BJ (cell line): ENCODE data around the gene ZMYM4. TPM values are rescaled to one million over a fixed set of nuclear protein-coding genes. Genes with fewer than 3 reads are reported as not detected.

Source experiments
- CTCF ChIA-PET: fragments of 350-600 bp; formaldehyde crosslinking; extraction: SDS; loops from one replicate; lab custom pipeline; 2021; ENCODE audit warnings: antibody characterized with exemption, inconsistent platforms; lab: Yijun Ruan, JAX
- POLR2A ChIA-PET: fragments of 300-600 bp; sonication (Branson Sonifier 250); formaldehyde crosslinking; extraction: SDS; loops from one replicate; lab custom pipeline; 2021; ENCODE audit warnings: antibody characterized with exemption; lab: Charles Lee
- DNase-seq: peaks from one replicate; pipeline ENCODE4 v3.0.0-alpha.2; 2011; ENCODE audit warnings: low read depth
- H3K27me3 ChIP-seq: 2 replicates; pipeline ENCODE4 v1.6.0; 2011; ENCODE audit warnings: low read length; ENCODE audit not compliant: control insufficient read depth, insufficient read depth
- H3K36me3 ChIP-seq: 2 replicates; pipeline ENCODE4 v1.5.1; 2011; ENCODE audit warnings: low read length; ENCODE audit not compliant: control insufficient read depth, insufficient read depth
- H3K4me3 ChIP-seq: 2 replicates; pipeline ENCODE4 v1.5.1; 2011; ENCODE audit warnings: low read depth, mild to moderate bottlenecking, control low read depth, low read length
- polyA plus RNA-seq: library from polyadenylated mRNA; depleted of rRNA; stranded (reverse); fragments of >200 nt; gene quantifications from 2 replicates; pipeline ENCODE4 v1.2.3, GENCODE V29; 2011
- TF ChIP-seq, protein P1 (sequence below): IDR thresholded peaks from 2 replicates; pipeline ENCODE4 v1.5.1; 2011; ENCODE audit warnings: low read depth, mild to moderate bottlenecking, control low read depth, inconsistent platforms, low read length, moderate library complexity; ENCODE audit not compliant: insufficient read depth

The ZMYM4 gene
- polyA plus RNA-seq, 1 experiment: 19.2 TPM

DNA sequence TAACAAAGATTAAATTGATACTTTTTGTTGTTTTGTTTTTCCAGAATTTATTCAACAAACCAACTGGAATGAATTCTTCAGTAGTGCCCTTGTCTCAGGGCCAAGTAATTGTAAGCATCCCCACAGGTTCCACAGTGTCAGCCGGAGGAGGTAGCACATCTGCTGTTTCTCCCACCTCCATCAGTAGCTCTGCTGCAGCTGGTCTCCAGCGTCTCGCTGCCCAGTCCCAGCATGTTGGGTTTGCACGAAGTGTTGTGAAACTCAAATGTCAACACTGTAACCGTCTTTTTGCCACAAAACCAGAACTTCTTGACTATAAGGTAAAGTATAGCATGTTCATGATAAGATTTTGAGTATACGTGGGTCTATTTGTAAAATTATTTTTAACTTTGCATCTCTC is 118.5 kb downstream of the ZMYM4 start:
- no peak overlapping the region for H3K4me3 ChIP-seq
- DNase-seq: no peak
- H3K36me3 ChIP-seq: peaks cover 6% of the 10 kb centered on the region
- POLR2A ChIA-PET: no interaction called here
- no peaks in the 10 kb centered on the region for H3K27me3 ChIP-seq
- TF ChIP-seq, protein P1, sequence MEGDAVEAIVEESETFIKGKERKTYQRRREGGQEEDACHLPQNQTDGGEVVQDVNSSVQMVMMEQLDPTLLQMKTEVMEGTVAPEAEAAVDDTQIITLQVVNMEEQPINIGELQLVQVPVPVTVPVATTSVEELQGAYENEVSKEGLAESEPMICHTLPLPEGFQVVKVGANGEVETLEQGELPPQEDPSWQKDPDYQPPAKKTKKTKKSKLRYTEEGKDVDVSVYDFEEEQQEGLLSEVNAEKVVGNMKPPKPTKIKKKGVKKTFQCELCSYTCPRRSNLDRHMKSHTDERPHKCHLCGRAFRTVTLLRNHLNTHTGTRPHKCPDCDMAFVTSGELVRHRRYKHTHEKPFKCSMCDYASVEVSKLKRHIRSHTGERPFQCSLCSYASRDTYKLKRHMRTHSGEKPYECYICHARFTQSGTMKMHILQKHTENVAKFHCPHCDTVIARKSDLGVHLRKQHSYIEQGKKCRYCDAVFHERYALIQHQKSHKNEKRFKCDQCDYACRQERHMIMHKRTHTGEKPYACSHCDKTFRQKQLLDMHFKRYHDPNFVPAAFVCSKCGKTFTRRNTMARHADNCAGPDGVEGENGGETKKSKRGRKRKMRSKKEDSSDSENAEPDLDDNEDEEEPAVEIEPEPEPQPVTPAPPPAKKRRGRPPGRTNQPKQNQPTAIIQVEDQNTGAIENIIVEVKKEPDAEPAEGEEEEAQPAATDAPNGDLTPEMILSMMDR: no peak
- CTCF ChIA-PET: no interaction called here

DNA sequence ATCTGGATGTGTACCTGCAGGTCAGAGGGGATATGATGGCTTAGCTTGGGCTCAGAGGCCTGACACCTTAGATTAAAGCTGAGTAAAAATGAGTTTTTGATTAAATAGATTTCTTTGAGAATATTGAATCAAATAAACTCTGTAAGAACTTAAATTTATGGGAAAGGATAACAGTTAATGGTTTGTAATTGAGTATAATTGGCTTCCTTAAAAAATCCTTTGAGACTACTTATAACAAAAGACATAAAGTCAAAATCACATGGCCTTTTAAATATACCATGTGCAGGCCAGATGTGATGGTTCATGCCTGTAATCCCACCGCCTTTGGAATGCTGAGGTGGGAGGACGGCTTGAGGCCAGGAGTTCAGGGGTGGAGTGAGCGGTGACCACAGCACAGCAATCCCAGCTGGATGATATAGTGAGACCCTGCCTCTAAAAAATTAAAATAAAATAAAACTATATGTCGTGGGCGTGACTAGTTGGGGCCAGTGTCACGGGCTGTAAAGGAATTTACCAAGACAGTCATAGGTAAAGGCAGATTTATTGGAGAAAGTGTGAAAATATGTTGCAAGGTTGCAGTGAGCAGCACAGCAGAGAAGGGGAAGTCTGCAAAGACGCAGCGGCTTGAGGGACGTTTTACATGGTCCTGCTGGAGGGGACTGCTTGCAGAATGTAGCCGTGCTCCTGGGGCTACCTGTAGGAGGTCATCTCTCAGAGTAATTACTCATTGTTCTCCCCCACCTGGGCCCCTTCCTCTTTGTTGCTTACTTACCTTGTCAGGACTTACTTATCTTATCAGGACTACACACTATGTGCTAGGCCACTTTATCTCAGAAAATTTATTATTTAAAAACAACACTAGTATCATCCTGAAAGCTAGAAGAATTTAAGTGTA is 122.3 kb downstream of the ZMYM4 start:
- Histone ChIP-seq H3K4me3 (no peak overlapping the region), H3K36me3 (peaks cover 11% of the 10 kb centered on the region), H3K27me3 (no peaks in the 10 kb centered on the region)
- CTCF ChIA-PET: interaction anchor here (1.0 kb wide), 1 partner anchor 13 kb away, joined by 3 read pairs; no protein-coding TSS in a partner anchor
- DNase-seq: no peak
- POLR2A ChIA-PET: no interaction called here
- TF ChIP-seq, protein P1: no peak

DNA sequence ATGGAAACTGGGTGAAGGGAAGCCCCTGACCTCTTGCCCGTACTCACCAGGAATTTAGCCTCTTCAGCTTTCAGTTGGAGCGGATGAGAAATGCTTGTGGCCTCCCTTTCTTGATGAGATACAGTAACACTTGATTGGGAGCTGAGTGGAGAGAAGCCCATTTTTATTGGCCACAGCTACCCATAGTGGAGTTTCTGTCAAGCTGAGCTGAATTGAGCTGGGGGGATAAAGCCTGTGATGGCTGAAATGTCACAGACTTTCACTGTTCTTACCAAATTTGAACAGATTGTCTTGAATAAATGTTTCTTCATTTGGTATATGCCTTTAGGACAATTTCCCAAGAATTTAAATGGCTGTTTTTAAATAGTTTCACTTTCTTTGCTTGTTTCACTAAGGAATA is 125.9 kb downstream of the ZMYM4 start:
- ChIA-PET CTCF (interaction anchor here (1.4 kb wide), 1 partner anchor 9 kb away, joined by 3 read pairs; no protein-coding TSS in a partner anchor), POLR2A (no interaction called here)
- DNase-seq: no peak
- TF ChIP-seq, protein P1: no peak
- Histone ChIP-seq H3K4me3 (no peak overlapping the region), H3K27me3 (no peaks in the 10 kb centered on the region), H3K36me3 (peaks cover 11% of the 10 kb centered on the region)

DNA sequence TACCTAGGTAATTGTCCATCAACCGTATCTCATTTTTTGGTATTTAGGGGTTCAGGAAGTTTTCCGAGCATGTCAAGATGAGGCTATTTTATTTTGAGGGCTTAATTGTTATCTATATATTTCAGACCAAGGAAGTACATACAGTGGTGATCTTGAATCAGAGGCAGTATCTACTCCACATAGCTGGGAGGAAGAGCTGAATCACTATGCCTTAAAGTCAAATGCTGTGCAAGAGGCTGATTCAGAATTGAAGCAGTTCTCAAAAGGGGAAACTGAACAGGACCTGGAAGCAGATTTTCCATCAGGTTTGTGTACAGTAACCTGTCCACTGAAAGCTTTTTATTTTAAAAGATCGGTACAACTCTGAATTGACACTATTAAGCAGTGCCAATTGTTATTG is 130.2 kb downstream of the ZMYM4 start:
- ChIA-PET CTCF (no interaction called here), POLR2A (no interaction called here)
- TF ChIP-seq, protein P1: no peak
- DNase-seq: no peak
- Histone ChIP-seq H3K4me3 (no peak overlapping the region), H3K27me3 (no peaks in the 10 kb centered on the region), H3K36me3 (peaks cover 9% of the 10 kb centered on the region)

DNA sequence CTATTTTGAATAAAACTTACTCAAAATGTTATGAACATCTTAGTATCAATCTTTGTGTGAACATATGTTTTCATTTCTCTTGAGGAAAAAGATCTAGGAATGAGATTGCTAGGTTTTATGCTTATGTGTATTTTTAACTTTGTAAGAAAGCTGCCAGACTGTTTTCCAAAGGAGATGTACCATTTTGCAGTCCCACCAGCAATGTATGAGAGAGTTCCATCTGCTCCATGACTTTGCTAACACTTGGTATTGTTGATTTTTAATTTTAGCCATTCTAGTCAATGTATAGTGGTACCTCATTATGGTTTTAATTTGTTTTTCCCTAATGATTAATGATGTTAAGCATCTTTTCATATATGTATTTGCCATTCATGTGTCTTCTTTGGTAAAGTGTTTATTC is 132.5 kb downstream of the ZMYM4 start:
- Histone ChIP-seq H3K36me3 (peaks cover 7% of the 10 kb centered on the region), H3K4me3 (no peak overlapping the region), H3K27me3 (no peaks in the 10 kb centered on the region)
- CTCF ChIA-PET: interaction anchor here (0.7 kb wide), 1 partner anchor 13 kb away, joined by 3 read pairs; no protein-coding TSS in a partner anchor
- POLR2A ChIA-PET: no interaction called here
- TF ChIP-seq, protein P1: no peak
- DNase-seq: no peak
